Kidney epithelial cell (primary cell): ENCODE measurements around the gene SIGLEC8. TPM values are rescaled to one million over a fixed set of nuclear protein-coding genes. Genes with fewer than 3 reads are reported as not detected.

ENCODE experiments used
- DNase-seq: peaks from one replicate; pipeline ENCODE4 v3.0.0-alpha.2; 2010; ENCODE audit warnings: low read depth
- H3K27me3 ChIP-seq: 2 replicates; pipeline ENCODE4 v1.6.0; 2011; ENCODE audit warnings: low read length; ENCODE audit not compliant: control insufficient read depth, insufficient read depth
- H3K36me3 ChIP-seq: 2 replicates; pipeline ENCODE4 v1.5.1; 2011; ENCODE audit warnings: low read length; ENCODE audit not compliant: control insufficient read depth, insufficient read depth
- H3K4me3 ChIP-seq: 2 replicates; pipeline ENCODE4 v1.5.1; 2011; ENCODE audit warnings: low read depth, mild to moderate bottlenecking, control low read depth, low read length
- total RNA-seq: library from RNA; depleted of rRNA; stranded (reverse); fragments of >200 nt; gene quantifications from 2 replicates; pipeline ENCODE4 v1.2.3, GENCODE V29; 2015
- TF ChIP-seq, protein P1 (sequence below): IDR thresholded peaks from 2 replicates; pipeline ENCODE4 v1.5.1; 2011; ENCODE audit warnings: mild to moderate bottlenecking, moderate library complexity, low read length, control low read depth, inconsistent platforms; ENCODE audit not compliant: insufficient read depth, poor library complexity, severe bottlenecking

SIGLEC8 gene
- total RNA-seq, 1 donor from 2014 or later: not detected

DNA sequence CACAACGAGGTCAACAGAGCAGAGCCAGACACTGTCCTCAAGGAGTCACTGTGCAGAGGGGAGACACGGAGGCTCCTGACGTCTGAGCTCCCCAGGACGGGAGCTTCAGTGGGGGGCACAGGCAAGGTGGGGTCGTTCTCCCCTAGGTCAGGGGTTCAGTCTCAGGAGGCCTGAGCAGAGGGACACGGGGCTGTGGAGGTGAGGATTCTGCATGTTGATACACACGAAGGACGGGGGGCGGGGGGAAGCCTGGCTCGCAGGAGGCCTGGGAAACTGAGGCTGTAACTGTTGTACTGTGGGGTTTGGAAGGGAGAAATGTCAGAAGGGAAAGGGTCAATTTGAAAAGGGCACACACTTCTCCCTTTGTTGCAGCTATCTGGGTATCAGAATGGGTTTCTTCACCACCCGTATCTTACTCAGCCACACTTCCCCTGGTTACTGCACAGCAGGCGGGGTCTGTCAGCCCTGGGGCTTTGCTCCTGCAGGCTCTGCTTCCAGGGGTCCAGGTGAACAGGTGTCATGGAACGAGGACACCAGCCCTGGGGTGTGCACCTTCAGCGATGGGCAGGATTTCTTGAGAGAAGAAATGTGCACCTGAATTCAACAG is 748 bp upstream of the SIGLEC8 start:
- no peaks in the 10 kb centered on the region for H3K36me3 ChIP-seq
- no peaks in the 10 kb centered on the region for H3K27me3 ChIP-seq
- DNase-seq: no peak
- TF ChIP-seq, protein P1, sequence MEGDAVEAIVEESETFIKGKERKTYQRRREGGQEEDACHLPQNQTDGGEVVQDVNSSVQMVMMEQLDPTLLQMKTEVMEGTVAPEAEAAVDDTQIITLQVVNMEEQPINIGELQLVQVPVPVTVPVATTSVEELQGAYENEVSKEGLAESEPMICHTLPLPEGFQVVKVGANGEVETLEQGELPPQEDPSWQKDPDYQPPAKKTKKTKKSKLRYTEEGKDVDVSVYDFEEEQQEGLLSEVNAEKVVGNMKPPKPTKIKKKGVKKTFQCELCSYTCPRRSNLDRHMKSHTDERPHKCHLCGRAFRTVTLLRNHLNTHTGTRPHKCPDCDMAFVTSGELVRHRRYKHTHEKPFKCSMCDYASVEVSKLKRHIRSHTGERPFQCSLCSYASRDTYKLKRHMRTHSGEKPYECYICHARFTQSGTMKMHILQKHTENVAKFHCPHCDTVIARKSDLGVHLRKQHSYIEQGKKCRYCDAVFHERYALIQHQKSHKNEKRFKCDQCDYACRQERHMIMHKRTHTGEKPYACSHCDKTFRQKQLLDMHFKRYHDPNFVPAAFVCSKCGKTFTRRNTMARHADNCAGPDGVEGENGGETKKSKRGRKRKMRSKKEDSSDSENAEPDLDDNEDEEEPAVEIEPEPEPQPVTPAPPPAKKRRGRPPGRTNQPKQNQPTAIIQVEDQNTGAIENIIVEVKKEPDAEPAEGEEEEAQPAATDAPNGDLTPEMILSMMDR: no peak
- H3K4me3 ChIP-seq: no peak overlapping the region

DNA sequence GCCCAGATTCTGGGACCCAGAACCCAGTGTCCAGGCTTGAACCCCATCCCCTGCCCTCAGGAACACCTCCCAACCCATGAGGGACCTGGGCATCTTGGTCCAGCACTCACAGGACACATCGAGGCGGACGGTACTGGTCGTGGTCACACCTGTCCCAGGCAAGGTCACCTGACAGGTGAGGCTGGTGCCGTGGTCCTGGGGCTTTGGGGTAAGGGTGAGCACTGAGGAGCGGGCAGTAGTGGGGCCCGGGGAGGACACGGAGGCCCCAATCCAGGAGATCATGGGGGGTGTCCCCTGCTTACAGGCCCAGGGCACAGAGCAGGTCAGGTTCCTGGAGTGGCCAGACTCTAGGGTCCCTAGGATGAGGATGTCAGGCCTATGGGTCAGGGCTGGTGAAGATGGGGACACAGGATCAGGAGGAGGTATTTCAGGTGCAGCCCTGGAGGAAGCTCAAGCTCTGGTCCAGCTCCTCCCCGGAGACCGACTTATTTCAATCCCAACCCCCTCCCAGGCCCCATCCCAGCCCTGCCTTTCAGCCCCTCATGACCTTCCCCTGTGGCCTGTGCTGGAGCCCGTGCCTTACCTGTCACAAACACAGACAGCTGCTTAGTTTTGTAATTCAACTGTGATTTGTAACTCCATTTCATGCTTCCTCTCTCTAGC is 772 bp downstream of the SIGLEC8 start:
- Histone ChIP-seq H3K36me3 (no peaks in the 10 kb centered on the region), H3K4me3 (no peak overlapping the region), H3K27me3 (no peaks in the 10 kb centered on the region)
- TF ChIP-seq, protein P1: no peak
- DNase-seq: no peak

DNA sequence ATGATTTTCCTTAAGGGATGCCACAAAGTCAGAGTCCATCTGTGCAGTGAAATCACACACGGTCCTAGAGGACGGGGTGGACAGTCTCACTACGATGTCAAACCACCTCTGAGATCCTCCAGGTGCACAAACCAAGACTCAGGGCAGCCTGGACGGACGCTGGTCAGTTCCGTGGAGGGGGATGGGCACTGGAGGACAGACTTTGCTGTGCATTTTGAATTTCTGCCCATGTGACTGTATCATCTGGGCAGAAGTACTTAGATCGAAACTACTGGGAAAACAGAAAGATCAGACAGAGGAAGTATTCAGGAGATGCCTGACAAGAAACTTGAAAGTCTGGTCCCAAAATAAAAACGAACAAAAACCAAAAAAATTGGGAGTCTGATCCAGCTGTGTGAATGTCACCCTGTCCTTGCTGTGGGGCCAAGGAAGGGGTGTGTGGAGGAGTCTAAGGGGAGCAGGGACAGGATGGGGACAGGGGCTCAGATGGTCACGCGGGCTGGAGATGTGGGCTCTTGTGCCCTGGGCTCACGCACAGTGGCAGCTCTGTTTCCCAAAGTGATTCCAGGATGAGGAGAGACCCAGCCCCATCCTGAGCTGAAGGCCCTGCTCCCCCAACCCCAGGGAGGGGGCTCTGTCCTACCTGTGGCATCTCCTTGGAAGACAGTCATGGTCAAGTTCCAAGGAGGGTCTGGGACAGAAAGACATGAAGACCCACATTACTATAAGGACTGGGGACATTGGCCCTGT is 1.5 kb downstream of the SIGLEC8 start:
- no peaks in the 10 kb centered on the region for H3K36me3 ChIP-seq
- no peaks in the 10 kb centered on the region for H3K27me3 ChIP-seq
- DNase-seq: no peak
- TF ChIP-seq, protein P1: no peak
- H3K4me3 ChIP-seq: no peak overlapping the region

DNA sequence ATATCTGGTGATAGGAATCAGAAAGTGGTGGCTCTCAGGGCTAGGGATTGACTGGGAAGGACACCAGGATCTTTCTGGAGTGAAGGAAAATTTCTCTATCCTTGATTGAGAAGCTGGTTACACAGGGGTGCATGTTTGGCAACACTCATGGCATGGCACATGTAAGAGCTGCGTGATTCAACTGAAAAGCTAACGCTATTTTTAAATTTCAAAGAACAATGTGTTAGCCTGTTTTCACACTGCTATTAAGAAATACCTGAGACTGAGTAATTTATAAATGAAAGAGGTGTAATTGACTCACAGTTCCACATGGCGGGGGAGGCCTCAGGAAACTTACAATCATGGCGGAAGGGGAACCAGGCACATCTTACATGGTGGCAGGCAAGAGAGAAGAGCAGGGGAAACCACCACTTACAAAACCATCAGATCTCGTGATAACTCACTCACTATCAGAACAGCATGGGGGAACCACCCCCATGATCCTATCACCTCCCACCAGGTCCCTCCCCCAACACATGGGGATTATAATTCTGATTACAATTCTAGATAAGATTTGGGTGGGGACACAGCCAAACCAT is 7.4 kb downstream of the SIGLEC8 start:
- H3K36me3 ChIP-seq: no peaks in the 10 kb centered on the region
- no peaks in the 10 kb centered on the region for H3K27me3 ChIP-seq
- no peak overlapping the region for H3K4me3 ChIP-seq
- TF ChIP-seq, protein P1: no peak
- DNase-seq: no peak

DNA sequence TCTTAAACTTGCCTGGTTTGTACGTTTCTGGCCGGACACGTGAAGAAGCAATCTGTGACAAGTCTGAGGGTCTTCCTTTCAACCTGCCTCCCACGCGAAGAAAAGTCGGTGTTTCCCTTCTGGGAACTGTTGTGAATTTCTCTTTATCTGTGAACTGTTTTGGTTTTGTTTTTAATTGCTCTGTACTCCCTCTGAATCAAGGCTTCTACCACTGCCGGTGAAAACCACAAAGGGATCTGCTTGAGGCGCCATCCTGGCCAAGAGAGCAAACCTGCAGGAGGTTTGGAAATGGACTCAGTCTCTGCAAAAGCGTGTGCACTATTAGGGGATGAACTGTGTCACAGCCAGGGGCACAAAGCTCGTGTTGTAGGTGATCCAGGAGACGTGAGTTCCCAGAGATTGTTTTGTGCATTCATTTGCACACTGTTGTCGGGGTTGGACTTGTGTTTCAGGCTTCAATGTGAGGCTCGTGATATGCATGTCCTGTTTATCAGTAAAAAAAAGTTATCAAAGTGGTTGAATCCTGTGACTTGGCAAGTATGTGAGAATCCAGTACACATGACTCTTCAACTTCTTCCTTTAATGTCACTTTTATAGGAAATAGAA is 9.7 kb downstream of the SIGLEC8 start:
- no peak for DNase-seq
- Histone ChIP-seq H3K27me3 (no peaks in the 10 kb centered on the region), H3K36me3 (no peaks in the 10 kb centered on the region), H3K4me3 (no peak overlapping the region)
- TF ChIP-seq, protein P1: no peak
